Measurements from ENCODE around the gene RNU5B-1. TPM values are rescaled to one million over a fixed set of nuclear protein-coding genes. Genes with fewer than 3 reads are reported as not detected.

Gene RNU5B-1
- total RNA-seq, 2 experiments from 2014 or later, result 23.7 to 34.8 TPM

DNA sequence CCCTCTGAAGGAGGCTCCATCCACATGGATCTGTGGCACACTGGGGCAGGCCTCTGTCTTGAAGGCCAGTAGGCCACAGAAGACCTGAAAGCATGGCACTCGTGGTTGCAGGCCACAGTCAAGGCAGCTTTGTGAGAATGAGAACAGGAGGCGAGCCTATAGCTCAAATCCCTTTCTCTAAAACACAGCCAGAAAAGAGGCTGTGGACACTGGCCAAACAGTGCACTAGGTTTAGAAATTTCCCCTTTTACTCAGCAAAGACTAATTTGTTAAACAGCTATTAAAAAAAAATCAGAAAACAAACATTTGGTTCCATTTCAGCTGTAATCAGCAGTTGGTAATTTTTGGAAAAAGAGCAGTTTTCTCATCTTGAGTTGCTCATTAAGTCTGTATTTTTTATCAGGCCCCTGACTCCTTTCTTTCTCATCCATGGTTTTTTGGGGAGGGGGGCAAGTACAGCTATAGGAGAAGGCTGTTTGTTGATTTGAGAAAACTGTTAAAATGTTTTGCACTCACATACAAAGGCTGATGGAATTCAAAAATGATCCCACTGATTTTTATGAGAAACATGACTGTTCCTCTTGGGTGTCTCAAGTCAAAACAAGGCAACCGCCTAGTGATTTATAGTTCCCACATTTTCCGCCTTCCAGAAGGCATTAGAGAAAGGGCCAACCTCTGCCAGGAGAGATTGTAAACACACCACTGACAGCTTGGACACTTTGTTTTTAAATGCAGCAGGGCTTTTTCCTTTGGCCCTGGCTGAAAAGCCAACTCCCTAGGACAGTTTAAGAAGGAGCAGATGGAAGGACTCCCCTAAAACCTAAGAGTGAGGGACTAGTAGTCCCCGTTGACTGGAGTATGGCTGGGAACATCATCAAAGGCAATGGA, 45.9 kb upstream of the RNU5B-1 start:
- DNase-seq, result no peak
- H3K27me3 ChIP-seq (ENCODE audit: control insufficient read depth in 1 of 2, insufficient read depth in 2 of 2, low read length in 2 of 2), result no peaks in the 10 kb centered on the region
- no peak overlapping the region for H3K4me3 Mint-ChIP-seq
- peaks cover 87% of the 10 kb centered on the region for H3K36me3 Mint-ChIP-seq (ENCODE audit: low read depth)
- ATAC-seq (ENCODE audit: poor library complexity), result no peak
- H3K9me3 Mint-ChIP-seq, result no peaks in the 10 kb centered on the region
- no peak for TF ChIP-seq CTCF (IDR thresholded peaks at IDR 0.05)
- no peak overlapping the region for H3K27ac Mint-ChIP-seq
- no peaks in the 10 kb centered on the region for H3K4me1 Mint-ChIP-seq (ENCODE audit: low read depth)
- no peak overlapping the region for H3K4me3 ChIP-seq (ENCODE audit: low read length)
- H3K27ac ChIP-seq (ENCODE audit: low read depth in 1 of 2, low read length in 2 of 2), result no peak overlapping the region
- no peaks in the 10 kb centered on the region for H3K27me3 Mint-ChIP-seq
- peaks cover 65% of the 10 kb centered on the region for H3K36me3 ChIP-seq (ENCODE audit: insufficient read depth, low read length)
- ChIA-PET CTCF (no interaction called here), POLR2A (no interaction called here)
- H3K4me1 ChIP-seq (ENCODE audit: insufficient read depth, low read length), result no peaks in the 10 kb centered on the region
- intact Hi-C loops (cut with DNase I, micrococcal nuclease), result no loop called here
- no peaks in the 10 kb centered on the region for H3K9me3 ChIP-seq (ENCODE audit: control insufficient read depth in 1 of 2, insufficient read depth in 1 of 2, low read length in 2 of 2)

DNA sequence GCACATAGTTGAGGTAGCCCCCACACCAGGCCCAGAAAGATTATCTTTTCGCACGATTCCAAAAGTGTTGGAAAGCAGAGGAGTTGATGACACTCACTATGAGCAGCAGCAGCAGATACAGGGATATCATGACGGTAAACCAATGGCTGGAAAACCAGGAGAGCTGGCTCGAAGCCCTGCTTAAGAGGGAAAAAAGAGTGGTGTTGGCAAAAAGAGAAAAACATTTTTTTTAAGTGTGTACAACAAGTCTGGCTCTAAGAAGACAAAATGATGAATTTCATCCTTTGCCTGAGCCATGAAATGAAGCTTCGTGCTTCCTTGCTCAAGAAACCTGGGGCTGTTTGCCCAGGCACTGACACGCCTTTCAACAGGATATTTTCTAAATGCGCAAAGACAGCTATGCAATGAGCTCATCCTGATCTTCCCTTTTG, 45.1 kb upstream of the RNU5B-1 start:
- H3K4me1 ChIP-seq (ENCODE audit: insufficient read depth, low read length), result no peaks in the 10 kb centered on the region
- Mint-ChIP-seq H3K4me1 (ENCODE audit: low read depth) (no peaks in the 10 kb centered on the region), H3K36me3 (ENCODE audit: low read depth) (peaks cover 89% of the 10 kb centered on the region), H3K27ac (no peak overlapping the region), H3K4me3 (no peak overlapping the region), H3K27me3 (no peaks in the 10 kb centered on the region), H3K9me3 (no peaks in the 10 kb centered on the region)
- H3K36me3 ChIP-seq (ENCODE audit: insufficient read depth, low read length), result peaks cover 72% of the 10 kb centered on the region
- no peaks in the 10 kb centered on the region for H3K27me3 ChIP-seq (ENCODE audit: control insufficient read depth in 1 of 2, insufficient read depth in 2 of 2, low read length in 2 of 2)
- H3K27ac ChIP-seq (ENCODE audit: low read depth in 1 of 2, low read length in 2 of 2), result no peak overlapping the region
- ChIA-PET POLR2A (no interaction called here), CTCF (no interaction called here)
- no peaks in the 10 kb centered on the region for H3K9me3 ChIP-seq (ENCODE audit: control insufficient read depth in 1 of 2, insufficient read depth in 1 of 2, low read length in 2 of 2)
- H3K4me3 ChIP-seq (ENCODE audit: low read length), result no peak overlapping the region
- ATAC-seq (ENCODE audit: poor library complexity) (no peak), DNase-seq (no peak)
- intact Hi-C loops (cut with DNase I, micrococcal nuclease), result no loop called here
- TF ChIP-seq CTCF (IDR thresholded peaks at IDR 0.05), result no peak

DNA sequence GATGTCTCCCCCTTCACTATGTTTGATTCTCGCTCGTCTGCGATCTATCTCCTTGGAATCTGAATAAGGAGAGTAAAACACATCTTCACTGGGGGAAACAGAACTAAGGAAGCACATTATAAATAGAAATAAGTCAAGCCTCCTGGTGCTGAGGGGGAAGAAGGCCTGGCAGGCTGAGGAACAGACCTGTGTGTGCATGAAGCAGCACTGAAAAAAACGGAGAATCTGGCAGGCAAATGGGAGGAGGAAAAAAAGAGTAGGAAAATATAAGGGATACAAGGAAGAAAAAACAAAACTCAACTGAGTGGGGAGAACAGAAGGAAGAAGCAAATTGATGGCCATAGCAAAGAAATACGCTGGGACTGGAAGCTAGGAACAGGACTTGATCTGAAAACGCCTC, 43.5 kb upstream of the RNU5B-1 start:
- ChIA-PET CTCF (no interaction called here), POLR2A (no interaction called here)
- H3K4me3 Mint-ChIP-seq, result no peak overlapping the region
- no peaks in the 10 kb centered on the region for H3K9me3 ChIP-seq (ENCODE audit: control insufficient read depth in 1 of 2, insufficient read depth in 1 of 2, low read length in 2 of 2)
- peaks cover 74% of the 10 kb centered on the region for H3K36me3 ChIP-seq (ENCODE audit: insufficient read depth, low read length)
- intact Hi-C loops (cut with DNase I, micrococcal nuclease), result no loop called here
- ATAC-seq (ENCODE audit: poor library complexity), result no peak
- no peaks in the 10 kb centered on the region for H3K27me3 Mint-ChIP-seq
- no peak overlapping the region for H3K27ac ChIP-seq (ENCODE audit: low read depth in 1 of 2, low read length in 2 of 2)
- H3K27ac Mint-ChIP-seq, result no peak overlapping the region
- no peaks in the 10 kb centered on the region for H3K9me3 Mint-ChIP-seq
- H3K27me3 ChIP-seq (ENCODE audit: control insufficient read depth in 1 of 2, insufficient read depth in 2 of 2, low read length in 2 of 2), result no peaks in the 10 kb centered on the region
- no peak for TF ChIP-seq CTCF (IDR thresholded peaks at IDR 0.05)
- H3K36me3 Mint-ChIP-seq (ENCODE audit: low read depth), result peaks cover 84% of the 10 kb centered on the region
- DNase-seq, result no peak
- no peak overlapping the region for H3K4me3 ChIP-seq (ENCODE audit: low read length)
- H3K4me1 Mint-ChIP-seq (ENCODE audit: low read depth), result no peaks in the 10 kb centered on the region
- H3K4me1 ChIP-seq (ENCODE audit: insufficient read depth, low read length), result no peaks in the 10 kb centered on the region

Measured in CD4-positive, alpha-beta T cell (primary cell).